MM.1S (cell line): Measurements from ENCODE around the gene MYLK.
"Not testable (repeated sequence)": the region's sequence is repeated elsewhere in the genome, so short reads cannot be mapped to it uniquely, and the experiment has no call there.

Source experiments
- DNase-seq: peaks from one replicate; pipeline ENCODE4 v3.0.0-alpha.2; 2015
- H2AFZ ChIP-seq: fragments of 300-600 bp; sonication (generic); 2 replicates; pipeline ENCODE4 v1.6.0; 2016; ENCODE audit warnings: antibody characterized with exemption, low read length
- H3F3A ChIP-seq: fragments of 300-600 bp; sonication (generic); 2 replicates; pipeline ENCODE4 v1.6.1; 2016; ENCODE audit warnings: mild to moderate bottlenecking, antibody characterized with exemption, low read length, moderate library complexity, mixed read lengths; ENCODE audit not compliant: insufficient read depth
- H3K27ac ChIP-seq: fragments of 300-600 bp; sonication (generic); 2 replicates; pipeline ENCODE4 v1.5.1; 2016; ENCODE audit warnings: mild to moderate bottlenecking, low read length
- H3K27me3 ChIP-seq: fragments of 300-600 bp; sonication (generic); replicated peaks from 2 replicates; pipeline ENCODE4 v1.6.0; 2016; ENCODE audit warnings: low read length; ENCODE audit not compliant: insufficient read depth
- H3K36me3 ChIP-seq: fragments of 300-600 bp; sonication (generic); replicated peaks from 2 replicates; pipeline ENCODE4 v1.6.1; 2016; ENCODE audit warnings: mild to moderate bottlenecking, low read length, mixed read lengths; ENCODE audit not compliant: insufficient read depth
- H3K4me1 ChIP-seq: fragments of 300-600 bp; sonication (generic); 2 replicates; pipeline ENCODE4 v1.6.1; 2016; ENCODE audit warnings: low read length, mixed read lengths
- H3K4me2 ChIP-seq: fragments of 300-600 bp; sonication (generic); 2 replicates; pipeline ENCODE4 v1.6.0; 2016; ENCODE audit warnings: low read depth, low read length
- H3K4me3 ChIP-seq: fragments of 300-600 bp; sonication (generic); 2 replicates; pipeline ENCODE4 v1.5.1; 2016; ENCODE audit warnings: low read length, mixed read lengths
- H3K79me2 ChIP-seq: fragments of 300-600 bp; sonication (generic); 2 replicates; pipeline ENCODE4 v1.6.1; 2016; ENCODE audit warnings: mixed run types, low read length, mixed read lengths
- H3K9ac ChIP-seq: fragments of 300-600 bp; sonication (generic); 2 replicates; pipeline ENCODE4 v1.6.1; 2016; ENCODE audit warnings: low read length, mixed read lengths
- H3K9me2 ChIP-seq: fragments of 300-600 bp; sonication (generic); replicated peaks from 2 replicates; pipeline ENCODE4 v1.6.1; 2016; ENCODE audit warnings: mild to moderate bottlenecking, low read length, mixed read lengths; ENCODE audit not compliant: insufficient read depth
- H3K9me3 ChIP-seq: fragments of 300-600 bp; sonication (generic); replicated peaks from 2 replicates; pipeline ENCODE4 v1.6.1; 2016; ENCODE audit warnings: mild to moderate bottlenecking, low read length, mixed read lengths; ENCODE audit not compliant: insufficient read depth
- H4K20me1 ChIP-seq: fragments of 300-600 bp; sonication (generic); 2 replicates; pipeline ENCODE4 v1.6.1; 2016; ENCODE audit warnings: mild to moderate bottlenecking, low read length, moderate library complexity, mixed read lengths; ENCODE audit not compliant: insufficient read depth
- CTCF ChIP-seq: fragments of 300-600 bp; sonication (generic); IDR thresholded peaks from 2 replicates; pipeline ENCODE4 v1.5.1; 2016; ENCODE audit warnings: antibody characterized with exemption, low read length, mixed read lengths
- EZH2 ChIP-seq: fragments of 300-600 bp; sonication (generic); optimal IDR thresholded peaks from 2 replicates; pipeline ENCODE3; 2017; ENCODE audit warnings: low read depth, mild to moderate bottlenecking, antibody characterized with exemption, low read length, mixed read lengths
- EZH2phosphoT487 ChIP-seq: fragments of 300-600 bp; sonication (generic); IDR thresholded peaks from 2 replicates; pipeline ENCODE4 v1.6.1; 2018; ENCODE audit warnings: antibody characterized with exemption, low read length

MYLK gene

DNA sequence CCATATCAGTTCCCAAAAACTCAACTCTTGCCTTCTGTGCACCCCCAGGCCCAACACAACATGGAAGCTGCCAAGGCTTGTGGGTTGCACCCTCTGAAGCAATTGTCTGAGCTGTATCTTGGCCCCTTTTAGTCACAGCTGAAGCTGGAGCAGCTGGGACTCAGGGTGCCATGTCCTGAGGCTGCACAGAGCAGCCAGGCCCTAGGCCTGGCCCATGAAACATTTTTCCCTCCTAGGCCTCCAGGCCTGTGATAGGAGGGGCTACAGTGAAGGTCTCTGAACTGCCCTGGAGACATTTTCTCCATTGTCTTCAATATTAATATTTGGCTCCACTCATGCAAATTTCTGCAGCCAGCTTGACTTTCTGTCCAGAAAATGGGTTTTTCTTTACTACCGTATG is 8.1 kb upstream of the MYLK start:
- Histone ChIP-seq H3K36me3 (no peaks in the 10 kb centered on the region), H3K79me2 (no peaks in the 10 kb centered on the region), H3F3A (no peaks in the 10 kb centered on the region), H3K9ac (no peak overlapping the region), H3K4me3 (no peak overlapping the region), H3K9me2 (no peaks in the 10 kb centered on the region), H4K20me1 (no peaks in the 10 kb centered on the region), H3K4me2 (no peak overlapping the region), H3K4me1 (no peaks in the 10 kb centered on the region), H3K9me3 (no peaks in the 10 kb centered on the region), H3K27me3 (no peaks in the 10 kb centered on the region), H3K27ac (no peak overlapping the region), H2AFZ (no peak overlapping the region)
- TF ChIP-seq EZH2 (no peak), CTCF (no peak), EZH2phosphoT487 (no peak)
- DNase-seq = no peak

GRCh38 chr3:123890991-123891390 is 6.9 kb upstream of the MYLK start:
- H3K36me3 ChIP-seq, H2AFZ ChIP-seq, H3K4me1 ChIP-seq, H3K79me2 ChIP-seq, H3K27me3 ChIP-seq, H3K9me3 ChIP-seq, H3K4me2 ChIP-seq, H3K9me2 ChIP-seq, DNase-seq, H4K20me1 ChIP-seq, H3F3A ChIP-seq, H3K9ac ChIP-seq, H3K4me3 ChIP-seq, H3K27ac ChIP-seq: not testable (repeated sequence)

DNA sequence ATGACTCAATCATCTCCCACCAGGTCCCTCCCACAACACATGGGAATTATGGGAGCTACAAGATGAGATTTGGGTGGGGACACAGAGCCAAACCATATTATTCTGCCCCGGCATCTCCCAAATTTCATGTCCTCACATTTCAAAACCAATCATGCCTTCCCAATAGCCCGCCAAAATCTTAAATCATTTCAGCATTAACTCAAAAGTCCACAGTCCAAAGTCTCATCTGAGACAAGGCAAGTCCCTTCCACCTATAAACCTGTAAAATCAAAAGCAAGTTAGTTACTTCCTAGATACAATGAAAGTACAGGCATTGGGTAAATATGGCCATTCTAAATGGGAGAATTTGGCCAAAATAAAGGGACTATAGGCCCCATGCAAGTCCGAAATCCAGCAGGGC is 6.0 kb upstream of the MYLK start:
- H3K4me2 ChIP-seq, H3K4me1 ChIP-seq, H4K20me1 ChIP-seq, H3F3A ChIP-seq, H3K79me2 ChIP-seq, H3K4me3 ChIP-seq, H3K9ac ChIP-seq, H3K9me3 ChIP-seq, DNase-seq, H2AFZ ChIP-seq, H3K9me2 ChIP-seq, H3K27ac ChIP-seq, H3K27me3 ChIP-seq, H3K36me3 ChIP-seq: not testable (repeated sequence)

GRCh38 chr3:123884993-123885392 is 861 bp upstream of the MYLK start:
- H2AFZ ChIP-seq = no peak overlapping the region

More at GRCh38 chr3:123884993-123885392, 861 bp upstream of the MYLK start:
- Histone ChIP-seq H3K4me1 (no peaks in the 10 kb centered on the region; the same call in 1 of the 2 replicates), H3K36me3 (no peaks in the 10 kb centered on the region), H3K27me3 (no peaks in the 10 kb centered on the region), H3K9me2 (no peaks in the 10 kb centered on the region), H3K79me2 (no peaks in the 10 kb centered on the region), H3K9me3 (no peaks in the 10 kb centered on the region), H3K4me3 (no peak overlapping the region), H3K27ac (no peak overlapping the region), H4K20me1 (no peaks in the 10 kb centered on the region), H3K9ac (no peak overlapping the region), H3K4me2 (no peak overlapping the region), H3F3A (no peaks in the 10 kb centered on the region)
- TF ChIP-seq EZH2phosphoT487 (no peak), EZH2 (no peak), CTCF (no peak)
- no peak for DNase-seq
